ENCODE data around the gene OSBPL3. TPM values are rescaled to one million over a fixed set of nuclear protein-coding genes. Genes with fewer than 3 reads are reported as not detected.

Gene OSBPL3
- total RNA-seq, 1 experiment from 2014 or later, result 16.0 TPM

DNA sequence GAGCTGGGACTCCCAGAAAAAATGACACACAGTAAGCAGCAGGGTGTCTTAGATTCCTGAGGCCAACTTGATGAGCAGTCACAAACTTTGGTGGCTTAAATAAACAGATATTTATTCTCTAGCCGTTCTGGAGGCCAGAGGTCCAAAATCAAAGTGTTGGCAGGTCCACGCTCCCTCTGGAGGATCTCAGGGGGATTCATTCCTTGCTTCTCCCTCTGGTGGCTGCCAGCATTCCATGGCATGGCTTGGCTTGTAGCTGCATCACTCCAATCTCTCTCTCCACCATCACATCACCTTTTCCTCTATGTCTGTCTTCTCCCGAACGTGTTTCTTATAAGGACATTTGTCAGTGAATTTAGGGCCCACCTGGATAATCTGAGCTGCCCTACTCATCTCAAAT lies 98.4 kb downstream of the OSBPL3 start:
- ChIA-PET CTCF (interaction anchor here (1.0 to 5.3 kb wide), 7 partner anchors 11 to 212 kb away, joined by 3 to 35 read pairs (median 5); no protein-coding TSS in a partner anchor), POLR2A (no interaction called here)
- H3K4me1 Mint-ChIP-seq, result peaks cover 73% of the 10 kb centered on the region
- H3K36me3 Mint-ChIP-seq, result no peaks in the 10 kb centered on the region
- H3K4me3 Mint-ChIP-seq, result no peak overlapping the region
- ATAC-seq (peak; percentile 61), DNase-seq (ENCODE audit: low spot score) (peak; percentile 30)
- no peaks in the 10 kb centered on the region for H3K27me3 Mint-ChIP-seq (ENCODE audit: low read depth)
- H3K9me3 Mint-ChIP-seq, result no peaks in the 10 kb centered on the region
- TF ChIP-seq ESRRA (CRISPR knock-in tag; IDR thresholded peaks at IDR 0.05; ENCODE audit: borderline replicate concordance), result no peak
- TF ChIP-seq FOXK1 (CRISPR knock-in tag; IDR thresholded peaks at IDR 0.05), result no peak
- TF ChIP-seq GTF2I (CRISPR knock-in tag; conservative IDR thresholded peaks at IDR 0.05), result no peak
- TF ChIP-seq, protein P1, sequence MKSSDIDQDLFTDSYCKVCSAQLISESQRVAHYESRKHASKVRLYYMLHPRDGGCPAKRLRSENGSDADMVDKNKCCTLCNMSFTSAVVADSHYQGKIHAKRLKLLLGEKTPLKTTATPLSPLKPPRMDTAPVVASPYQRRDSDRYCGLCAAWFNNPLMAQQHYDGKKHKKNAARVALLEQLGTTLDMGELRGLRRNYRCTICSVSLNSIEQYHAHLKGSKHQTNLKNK (CRISPR knock-in tag; IDR thresholded peaks at IDR 0.05), result no peak
- TF ChIP-seq NR2C2 (CRISPR knock-in tag; IDR thresholded peaks at IDR 0.05), result no peak
- TF ChIP-seq, protein P2, sequence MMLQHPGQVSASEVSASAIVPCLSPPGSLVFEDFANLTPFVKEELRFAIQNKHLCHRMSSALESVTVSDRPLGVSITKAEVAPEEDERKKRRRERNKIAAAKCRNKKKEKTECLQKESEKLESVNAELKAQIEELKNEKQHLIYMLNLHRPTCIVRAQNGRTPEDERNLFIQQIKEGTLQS (CRISPR knock-in tag; conservative IDR thresholded peaks at IDR 0.05), result no peak
- no peak for TF ChIP-seq CREM (CRISPR knock-in tag; IDR thresholded peaks at IDR 0.05)
- no peak for TF ChIP-seq ZNF317 (CRISPR knock-in tag; IDR thresholded peaks at IDR 0.05; ENCODE audit: borderline replicate concordance, low read depth)
- TF ChIP-seq SOX15 (CRISPR knock-in tag; IDR thresholded peaks at IDR 0.05), result no peak
- TF ChIP-seq, protein P3, sequence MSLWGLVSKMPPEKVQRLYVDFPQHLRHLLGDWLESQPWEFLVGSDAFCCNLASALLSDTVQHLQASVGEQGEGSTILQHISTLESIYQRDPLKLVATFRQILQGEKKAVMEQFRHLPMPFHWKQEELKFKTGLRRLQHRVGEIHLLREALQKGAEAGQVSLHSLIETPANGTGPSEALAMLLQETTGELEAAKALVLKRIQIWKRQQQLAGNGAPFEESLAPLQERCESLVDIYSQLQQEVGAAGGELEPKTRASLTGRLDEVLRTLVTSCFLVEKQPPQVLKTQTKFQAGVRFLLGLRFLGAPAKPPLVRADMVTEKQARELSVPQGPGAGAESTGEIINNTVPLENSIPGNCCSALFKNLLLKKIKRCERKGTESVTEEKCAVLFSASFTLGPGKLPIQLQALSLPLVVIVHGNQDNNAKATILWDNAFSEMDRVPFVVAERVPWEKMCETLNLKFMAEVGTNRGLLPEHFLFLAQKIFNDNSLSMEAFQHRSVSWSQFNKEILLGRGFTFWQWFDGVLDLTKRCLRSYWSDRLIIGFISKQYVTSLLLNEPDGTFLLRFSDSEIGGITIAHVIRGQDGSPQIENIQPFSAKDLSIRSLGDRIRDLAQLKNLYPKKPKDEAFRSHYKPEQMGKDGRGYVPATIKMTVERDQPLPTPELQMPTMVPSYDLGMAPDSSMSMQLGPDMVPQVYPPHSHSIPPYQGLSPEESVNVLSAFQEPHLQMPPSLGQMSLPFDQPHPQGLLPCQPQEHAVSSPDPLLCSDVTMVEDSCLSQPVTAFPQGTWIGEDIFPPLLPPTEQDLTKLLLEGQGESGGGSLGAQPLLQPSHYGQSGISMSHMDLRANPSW (CRISPR knock-in tag; conservative IDR thresholded peaks at IDR 0.05; ENCODE audit: low read depth), result no peak
- TF ChIP-seq FOXJ3 (CRISPR knock-in tag; IDR thresholded peaks at IDR 0.05; ENCODE audit: borderline replicate concordance), result no peak
- no peak for TF ChIP-seq TEAD1 (CRISPR knock-in tag; IDR thresholded peaks at IDR 0.05)
- TF ChIP-seq, protein P4, sequence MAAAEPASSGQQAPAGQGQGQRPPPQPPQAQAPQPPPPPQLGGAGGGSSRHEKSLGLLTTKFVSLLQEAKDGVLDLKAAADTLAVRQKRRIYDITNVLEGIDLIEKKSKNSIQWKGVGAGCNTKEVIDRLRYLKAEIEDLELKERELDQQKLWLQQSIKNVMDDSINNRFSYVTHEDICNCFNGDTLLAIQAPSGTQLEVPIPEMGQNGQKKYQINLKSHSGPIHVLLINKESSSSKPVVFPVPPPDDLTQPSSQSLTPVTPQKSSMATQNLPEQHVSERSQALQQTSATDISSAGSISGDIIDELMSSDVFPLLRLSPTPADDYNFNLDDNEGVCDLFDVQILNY (CRISPR knock-in tag; IDR thresholded peaks at IDR 0.05), result no peak
- TF ChIP-seq NR3C1 (CRISPR knock-in tag; conservative IDR thresholded peaks at IDR 0.05; ENCODE audit: low read depth), result no peak
- TF ChIP-seq ATF6 (CRISPR knock-in tag; IDR thresholded peaks at IDR 0.05), result no peak
- TF ChIP-seq, protein P5, sequence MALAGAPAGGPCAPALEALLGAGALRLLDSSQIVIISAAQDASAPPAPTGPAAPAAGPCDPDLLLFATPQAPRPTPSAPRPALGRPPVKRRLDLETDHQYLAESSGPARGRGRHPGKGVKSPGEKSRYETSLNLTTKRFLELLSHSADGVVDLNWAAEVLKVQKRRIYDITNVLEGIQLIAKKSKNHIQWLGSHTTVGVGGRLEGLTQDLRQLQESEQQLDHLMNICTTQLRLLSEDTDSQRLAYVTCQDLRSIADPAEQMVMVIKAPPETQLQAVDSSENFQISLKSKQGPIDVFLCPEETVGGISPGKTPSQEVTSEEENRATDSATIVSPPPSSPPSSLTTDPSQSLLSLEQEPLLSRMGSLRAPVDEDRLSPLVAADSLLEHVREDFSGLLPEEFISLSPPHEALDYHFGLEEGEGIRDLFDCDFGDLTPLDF (CRISPR knock-in tag; IDR thresholded peaks at IDR 0.05), result no peak
- TF ChIP-seq SMAD3 (CRISPR knock-in tag; IDR thresholded peaks at IDR 0.05; ENCODE audit: borderline replicate concordance), result no peak
- TF ChIP-seq, protein P6, sequence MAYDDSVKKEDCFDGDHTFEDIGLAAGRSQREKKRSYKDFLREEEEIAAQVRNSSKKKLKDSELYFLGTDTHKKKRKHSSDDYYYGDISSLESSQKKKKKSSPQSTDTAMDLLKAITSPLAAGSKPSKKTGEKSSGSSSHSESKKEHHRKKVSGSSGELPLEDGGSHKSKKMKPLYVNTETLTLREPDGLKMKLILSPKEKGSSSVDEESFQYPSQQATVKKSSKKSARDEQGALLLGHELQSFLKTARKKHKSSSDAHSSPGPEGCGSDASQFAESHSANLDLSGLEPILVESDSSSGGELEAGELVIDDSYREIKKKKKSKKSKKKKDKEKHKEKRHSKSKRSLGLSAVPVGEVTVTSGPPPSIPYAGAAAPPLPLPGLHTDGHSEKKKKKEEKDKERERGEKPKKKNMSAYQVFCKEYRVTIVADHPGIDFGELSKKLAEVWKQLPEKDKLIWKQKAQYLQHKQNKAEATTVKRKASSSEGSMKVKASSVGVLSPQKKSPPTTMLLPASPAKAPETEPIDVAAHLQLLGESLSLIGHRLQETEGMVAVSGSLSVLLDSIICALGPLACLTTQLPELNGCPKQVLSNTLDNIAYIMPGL (CRISPR knock-in tag; IDR thresholded peaks at IDR 0.05), result no peak
- H3K27ac Mint-ChIP-seq, result no peak overlapping the region
